ENCODE data around the gene OLFML2A. TPM values are rescaled to one million over a fixed set of nuclear protein-coding genes. Genes with fewer than 3 reads are reported as not detected.
A peak's percentile ranks its signal among the peaks of the same experiment; 100 is the strongest.
"Not testable (repeated sequence)": the region's sequence is repeated elsewhere in the genome, so short reads cannot be mapped to it uniquely, and the experiment has no call there.

OLFML2A gene
- total RNA-seq (10 to 100 TPM; 29.6 to 66.0 TPM), polyA plus RNA-seq (ENCODE audit: insufficient read length in 2 of 2) (10 to 100 TPM in 1 of 2 donors, 1 to 10 TPM in 1; 5.3 to 20.6 TPM)
- long read RNA-seq, donor 1, full-length matches to known transcripts = 2 of 2 reads
- long read RNA-seq, donor 1, partial matches to known transcripts = 0 of 2 reads
- long read RNA-seq, donor 1, other reads (novel, unspliced or antisense) = 0 of 2 reads
- long read RNA-seq, donor 2 = 0 reads
- long read RNA-seq, donor 3 = 0 reads
- long read RNA-seq, donor 4, full-length matches to known transcripts = 2 of 2 reads
- long read RNA-seq, donor 4, partial matches to known transcripts = 0 of 2 reads
- long read RNA-seq, donor 4, other reads (novel, unspliced or antisense) = 0 of 2 reads

DNA sequence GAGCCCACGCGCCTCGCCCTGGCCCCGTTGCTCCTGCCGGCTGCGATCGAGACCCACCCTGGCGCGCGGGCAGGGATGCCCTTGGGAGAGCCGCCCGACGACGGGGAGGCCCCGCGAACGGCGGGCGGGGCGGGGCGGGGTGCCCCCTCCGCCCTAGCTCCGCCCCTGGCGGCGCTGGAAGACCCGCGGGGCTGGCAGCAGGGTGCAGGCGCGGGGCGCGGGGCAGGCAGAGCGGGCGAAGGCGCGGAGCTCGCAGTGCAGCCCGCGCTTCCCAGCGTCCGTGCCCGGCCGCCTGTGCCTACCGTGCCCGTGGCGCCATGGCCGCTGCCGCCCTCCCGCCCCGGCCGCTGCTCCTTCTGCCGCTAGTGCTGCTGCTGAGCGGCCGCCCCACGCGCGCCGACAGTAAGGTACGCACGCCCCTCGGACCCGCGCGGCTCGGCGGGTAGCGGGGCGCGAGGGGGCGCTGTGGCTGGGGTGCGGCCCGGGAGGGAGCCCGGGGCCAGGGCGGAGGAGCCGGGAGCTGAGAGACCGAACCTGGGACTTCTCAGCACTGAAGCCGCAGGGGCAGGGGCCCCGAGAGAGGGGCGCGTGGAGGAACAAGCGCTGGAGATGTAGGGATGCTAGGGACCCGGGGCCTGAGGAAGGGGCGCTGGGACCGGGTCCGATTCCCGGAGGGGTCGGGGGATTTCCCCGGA, at the start of gene OLFML2A:
Gene OLFML2A (plus strand): TSS at position 180 of the 695 bp plus-strand sequence. CDS start 138 bp downstream, at position 318.
- peaks cover 17% of the 10 kb centered on the region for H3K27me3 ChIP-seq (ENCODE audit: control insufficient read depth, insufficient read depth, low read length)
- peak in 2 of 6 donors; percentile 53 to 55 for DNase-seq (ENCODE audit: low read depth in 4 of 6, low spot score in 6 of 6)
- no peaks in the 10 kb centered on the region for H3K36me3 ChIP-seq (ENCODE audit: control insufficient read depth, insufficient read depth, low read length)
- H3K9me3 ChIP-seq (ENCODE audit: control insufficient read depth, insufficient read depth, low read length) = no peaks in the 10 kb centered on the region
- peak within 1 kb of the TSS; percentile 62 for H3K4me3 ChIP-seq (ENCODE audit: low read depth, low read length)
- WGBS (ENCODE audit: insufficient coverage) = under 1% methylated on average over 87 of the region's 87 CpGs
- H3K27ac ChIP-seq (ENCODE audit: low read depth, low read length) = peak within 1 kb of the TSS; percentile 64
- peaks cover 40% of the 10 kb centered on the region for H3K4me1 ChIP-seq (ENCODE audit: control insufficient read depth, insufficient read depth, low read length)

DNA sequence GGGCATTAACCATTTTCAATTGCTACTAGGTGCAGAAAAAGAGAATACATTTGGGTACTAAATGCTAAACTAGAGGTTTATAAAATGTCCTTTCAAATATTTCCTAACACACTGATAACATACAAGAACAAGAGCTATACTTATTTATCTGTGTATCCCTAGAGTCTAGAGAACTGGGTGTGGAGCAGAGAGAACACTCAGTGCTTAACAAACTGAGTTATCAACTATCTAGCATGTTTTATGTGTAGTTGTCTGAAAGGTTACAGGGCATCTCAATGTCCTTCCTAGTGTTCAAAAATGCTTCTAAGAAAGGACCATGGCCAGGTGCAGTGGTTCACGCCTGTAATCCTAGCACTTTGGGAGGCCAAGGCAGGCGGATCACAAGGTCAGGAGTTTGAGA, 46.2 kb upstream of the OLFML2A start:
- H3K36me3 ChIP-seq (ENCODE audit: control insufficient read depth, insufficient read depth, low read length) = no peaks in the 10 kb centered on the region
- H3K27ac ChIP-seq (ENCODE audit: low read depth, low read length) = no peak overlapping the region
- H3K9me3 ChIP-seq (ENCODE audit: control insufficient read depth, insufficient read depth, low read length) = no peaks in the 10 kb centered on the region
- no peak for DNase-seq (ENCODE audit: low read depth in 4 of 6, low spot score in 6 of 6)
- H3K4me3 ChIP-seq (ENCODE audit: low read depth, low read length) = no peak overlapping the region
- no peaks in the 10 kb centered on the region for H3K4me1 ChIP-seq (ENCODE audit: control insufficient read depth, insufficient read depth, low read length)
- H3K27me3 ChIP-seq (ENCODE audit: control insufficient read depth, insufficient read depth, low read length) = no peaks in the 10 kb centered on the region
- WGBS (ENCODE audit: insufficient coverage) = 100% methylated on average over 2 of the region's 2 CpGs

DNA sequence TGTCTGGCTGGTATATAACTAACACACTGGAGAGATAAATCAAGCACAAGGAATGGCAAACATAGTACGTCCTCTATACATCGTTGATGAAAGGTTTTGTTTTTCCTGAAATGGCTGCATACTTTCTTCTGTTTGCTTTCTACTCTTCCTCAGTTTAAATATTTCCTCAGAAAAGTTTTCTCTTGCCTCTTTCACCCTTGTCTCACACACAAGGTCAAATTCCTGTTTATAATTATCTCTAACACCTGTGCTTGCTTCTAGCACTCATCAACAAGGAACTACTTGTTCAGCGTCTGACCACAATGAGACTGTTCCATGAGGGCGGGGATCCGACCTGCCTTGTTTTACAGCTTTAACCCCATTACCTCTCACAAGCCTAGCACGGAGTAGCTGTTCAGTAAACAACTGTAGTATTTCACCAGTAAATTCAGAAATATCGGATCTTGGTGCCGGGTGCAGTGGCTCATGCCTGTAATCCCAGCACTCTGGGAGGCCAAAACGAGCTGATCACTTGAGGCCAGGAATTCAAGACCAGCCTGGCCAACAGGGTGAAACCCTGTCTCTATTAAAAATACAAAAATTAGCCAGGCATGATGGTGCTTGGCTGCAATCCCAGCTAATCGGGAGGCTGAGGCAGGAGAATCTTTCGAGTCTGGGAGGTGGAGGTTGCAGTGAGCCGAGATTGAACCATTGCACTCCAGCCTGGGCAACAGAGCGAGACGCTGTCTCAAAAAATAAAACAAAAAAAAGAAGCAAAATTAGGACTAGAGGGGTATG, 42.8 kb upstream of the OLFML2A start:
- Histone ChIP-seq H3K9me3 (ENCODE audit: control insufficient read depth, insufficient read depth, low read length) (no peaks in the 10 kb centered on the region), H3K27ac (ENCODE audit: low read depth, low read length) (no peak overlapping the region), H3K4me3 (ENCODE audit: low read depth, low read length) (no peak overlapping the region), H3K4me1 (ENCODE audit: control insufficient read depth, insufficient read depth, low read length) (no peaks in the 10 kb centered on the region), H3K27me3 (ENCODE audit: control insufficient read depth, insufficient read depth, low read length) (no peaks in the 10 kb centered on the region), H3K36me3 (ENCODE audit: control insufficient read depth, insufficient read depth, low read length) (no peaks in the 10 kb centered on the region)
- no peak for DNase-seq (ENCODE audit: low read depth in 4 of 6, low spot score in 6 of 6)
- WGBS (ENCODE audit: insufficient coverage) = 86% methylated on average over 9 of the region's 14 CpGs

DNA sequence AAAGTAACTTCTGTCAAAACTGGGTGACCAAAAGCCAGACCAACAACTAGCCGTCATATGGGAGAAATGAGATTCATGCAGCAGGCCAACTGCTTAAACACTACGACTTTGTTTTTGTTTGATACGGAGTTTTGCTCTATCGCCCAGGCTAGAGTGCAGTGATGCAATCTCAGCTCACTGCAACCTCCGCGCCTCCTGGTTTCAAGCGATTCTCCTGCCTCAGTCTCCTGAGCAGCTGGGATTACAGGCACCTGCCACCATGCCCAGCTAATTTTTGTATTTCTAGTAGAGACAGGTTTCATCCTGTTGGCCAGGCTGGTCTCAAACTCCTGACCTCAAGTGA, 42.2 kb upstream of the OLFML2A start:
- H3K27me3 ChIP-seq (ENCODE audit: control insufficient read depth, insufficient read depth, low read length); H3K4me1 ChIP-seq (ENCODE audit: control insufficient read depth, insufficient read depth, low read length); H3K27ac ChIP-seq (ENCODE audit: low read depth, low read length); H3K9me3 ChIP-seq (ENCODE audit: control insufficient read depth, insufficient read depth, low read length); DNase-seq (ENCODE audit: low read depth in 4 of 6, low spot score in 6 of 6); H3K4me3 ChIP-seq (ENCODE audit: low read depth, low read length); H3K36me3 ChIP-seq (ENCODE audit: control insufficient read depth, insufficient read depth, low read length): not testable (repeated sequence)
- 87% methylated on average over 7 of the region's 7 CpGs for WGBS (ENCODE audit: insufficient coverage)

DNA sequence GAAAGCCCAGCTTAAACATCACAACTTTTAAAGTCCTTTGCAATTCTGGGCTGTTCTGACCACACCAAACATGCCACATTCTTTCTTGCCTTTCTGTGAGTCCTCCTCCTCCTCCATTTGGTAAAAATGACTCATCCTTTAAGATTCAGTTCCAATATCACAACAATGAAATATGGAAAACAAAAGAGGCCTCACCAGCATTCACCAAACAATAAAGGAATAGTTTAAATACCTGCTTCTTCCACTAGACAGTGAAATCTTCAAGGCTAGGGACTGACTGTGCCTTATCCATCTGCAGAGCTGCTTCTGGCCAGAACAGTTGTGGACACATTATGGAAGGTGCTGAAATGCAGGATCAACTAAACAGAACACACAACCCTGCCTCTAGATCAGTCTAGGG, 41.8 kb upstream of the OLFML2A start:
- Histone ChIP-seq H3K27ac (ENCODE audit: low read depth, low read length) (no peak overlapping the region), H3K36me3 (ENCODE audit: control insufficient read depth, insufficient read depth, low read length) (no peaks in the 10 kb centered on the region)
- DNase-seq (ENCODE audit: low read depth in 4 of 6, low spot score in 6 of 6) = no peak

DNA sequence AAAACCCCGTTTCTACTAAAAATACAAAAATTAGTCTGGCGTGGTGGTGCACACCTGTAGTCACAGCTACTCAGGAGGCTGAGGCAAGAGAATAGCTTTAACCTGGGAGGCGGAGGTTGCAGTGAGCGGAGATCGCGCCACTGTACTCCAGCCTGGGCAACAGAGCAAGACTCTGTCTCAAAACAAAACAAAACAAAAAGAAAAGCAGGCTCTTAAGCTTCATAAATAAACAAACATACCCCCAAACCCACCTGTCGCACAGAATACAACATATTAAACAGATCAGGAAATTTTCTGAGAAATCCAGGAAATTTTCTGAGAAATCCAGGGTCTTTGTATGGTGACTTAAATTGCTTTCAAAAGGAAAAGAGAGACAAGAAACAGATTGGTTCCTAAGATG, 38.9 kb upstream of the OLFML2A start:
- not testable (repeated sequence) for H3K27ac ChIP-seq (ENCODE audit: low read depth, low read length); H3K4me1 ChIP-seq (ENCODE audit: control insufficient read depth, insufficient read depth, low read length); H3K9me3 ChIP-seq (ENCODE audit: control insufficient read depth, insufficient read depth, low read length); H3K36me3 ChIP-seq (ENCODE audit: control insufficient read depth, insufficient read depth, low read length); DNase-seq (ENCODE audit: low read depth in 4 of 6, low spot score in 6 of 6); H3K4me3 ChIP-seq (ENCODE audit: low read depth, low read length); H3K27me3 ChIP-seq (ENCODE audit: control insufficient read depth, insufficient read depth, low read length)
- 100% methylated on average over 5 of the region's 7 CpGs for WGBS (ENCODE audit: insufficient coverage)

More for the DNA sequence above, 41.8 kb upstream of the OLFML2A start:
- no peaks in the 10 kb centered on the region for H3K27me3 ChIP-seq (ENCODE audit: control insufficient read depth, insufficient read depth, low read length)
- no peaks in the 10 kb centered on the region for H3K4me1 ChIP-seq (ENCODE audit: control insufficient read depth, insufficient read depth, low read length)
- H3K4me3 ChIP-seq (ENCODE audit: low read depth, low read length) = no peak overlapping the region
- no peaks in the 10 kb centered on the region for H3K9me3 ChIP-seq (ENCODE audit: control insufficient read depth, insufficient read depth, low read length)

DNA sequence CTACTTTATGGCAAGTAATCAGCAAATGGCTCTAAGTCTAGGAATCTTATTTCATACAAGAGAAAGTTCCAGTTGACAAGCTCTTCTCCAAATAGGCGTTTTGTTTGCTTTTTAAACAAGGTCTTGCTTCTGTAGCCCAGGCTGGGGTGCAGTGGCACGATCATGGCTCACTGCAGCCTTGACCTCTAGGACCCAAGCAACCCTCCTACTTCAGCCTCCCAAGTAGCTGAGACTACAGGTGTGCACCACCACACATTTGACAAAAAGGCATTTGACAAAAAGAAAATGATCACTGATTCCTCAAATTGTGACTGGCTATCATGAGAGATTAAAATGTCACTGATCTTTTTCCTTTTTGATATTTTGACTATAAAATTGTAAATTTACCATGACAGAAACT, 37.6 kb upstream of the OLFML2A start:
- no peaks in the 10 kb centered on the region for H3K36me3 ChIP-seq (ENCODE audit: control insufficient read depth, insufficient read depth, low read length)
- WGBS (ENCODE audit: insufficient coverage) = 100% methylated on average over 2 of the region's 2 CpGs
- no peaks in the 10 kb centered on the region for H3K9me3 ChIP-seq (ENCODE audit: control insufficient read depth, insufficient read depth, low read length)
- H3K27ac ChIP-seq (ENCODE audit: low read depth, low read length) = no peak overlapping the region
- no peak for DNase-seq (ENCODE audit: low read depth in 4 of 6, low spot score in 6 of 6)
- H3K27me3 ChIP-seq (ENCODE audit: control insufficient read depth, insufficient read depth, low read length) = no peaks in the 10 kb centered on the region
- H3K4me3 ChIP-seq (ENCODE audit: low read depth, low read length) = no peak overlapping the region
- H3K4me1 ChIP-seq (ENCODE audit: control insufficient read depth, insufficient read depth, low read length) = no peaks in the 10 kb centered on the region

DNA sequence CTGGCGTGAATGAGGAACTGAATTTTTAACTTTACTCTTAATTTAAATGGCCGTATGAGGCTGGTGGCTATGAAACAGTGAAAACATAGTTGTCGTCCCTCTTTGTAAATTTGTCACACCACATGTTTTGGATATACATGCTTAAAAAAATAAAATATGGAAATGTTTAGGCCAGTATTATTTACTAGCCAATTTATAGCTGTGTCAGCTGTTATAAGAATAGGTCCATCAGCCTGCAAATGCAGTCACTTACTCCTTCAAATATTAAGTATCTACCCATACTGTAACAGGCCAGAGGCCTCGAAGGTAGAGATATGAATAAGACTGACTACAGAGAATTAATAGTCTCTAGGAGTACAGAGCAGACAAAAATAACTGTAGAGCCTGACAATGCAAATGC, 35.8 kb upstream of the OLFML2A start:
- Histone ChIP-seq H3K36me3 (ENCODE audit: control insufficient read depth, insufficient read depth, low read length) (no peaks in the 10 kb centered on the region), H3K27ac (ENCODE audit: low read depth, low read length) (no peak overlapping the region), H3K9me3 (ENCODE audit: control insufficient read depth, insufficient read depth, low read length) (no peaks in the 10 kb centered on the region), H3K4me3 (ENCODE audit: low read depth, low read length) (no peak overlapping the region), H3K4me1 (ENCODE audit: control insufficient read depth, insufficient read depth, low read length) (no peaks in the 10 kb centered on the region), H3K27me3 (ENCODE audit: control insufficient read depth, insufficient read depth, low read length) (no peaks in the 10 kb centered on the region)
- no peak for DNase-seq (ENCODE audit: low read depth in 4 of 6, low spot score in 6 of 6)
- no CpG with 5 or more reads among the region's 4 CpGs for WGBS (ENCODE audit: insufficient coverage)

DNA sequence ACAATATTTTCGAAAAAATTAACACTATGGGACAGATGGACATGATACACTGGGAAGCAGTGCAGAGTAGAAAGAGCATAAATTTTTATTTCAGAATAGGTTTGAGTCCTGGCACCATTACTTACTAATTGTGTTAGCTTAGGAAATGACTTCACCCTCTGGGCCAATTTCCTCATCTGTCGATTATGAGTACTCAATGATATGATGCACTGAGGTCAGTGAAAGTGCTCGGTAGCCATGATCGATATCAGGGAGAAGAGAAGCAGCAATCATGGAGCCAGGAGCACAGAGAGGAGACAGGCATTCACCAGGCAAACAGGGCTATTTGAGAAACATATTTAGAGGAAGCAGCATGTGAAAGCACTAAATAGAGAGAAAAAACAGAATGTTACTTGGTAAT, 35.3 kb upstream of the OLFML2A start:
- DNase-seq (ENCODE audit: low read depth in 4 of 6, low spot score in 6 of 6) = peak in 1 of 6 donors; percentile 51
- Histone ChIP-seq H3K27me3 (ENCODE audit: control insufficient read depth, insufficient read depth, low read length) (no peaks in the 10 kb centered on the region), H3K4me1 (ENCODE audit: control insufficient read depth, insufficient read depth, low read length) (no peaks in the 10 kb centered on the region), H3K4me3 (ENCODE audit: low read depth, low read length) (no peak overlapping the region), H3K36me3 (ENCODE audit: control insufficient read depth, insufficient read depth, low read length) (no peaks in the 10 kb centered on the region), H3K9me3 (ENCODE audit: control insufficient read depth, insufficient read depth, low read length) (no peaks in the 10 kb centered on the region), H3K27ac (ENCODE audit: low read depth, low read length) (no peak overlapping the region)
- WGBS (ENCODE audit: insufficient coverage) = 54% methylated on average over 3 of the region's 4 CpGs

Measured in spinal cord (tissue), 10 donors.